ENCODE results near the gene UGT8. TPM values are rescaled to one million over a fixed set of nuclear protein-coding genes. Genes with fewer than 3 reads are reported as not detected.
"Not testable (repeated sequence)": the region's sequence is repeated elsewhere in the genome, so short reads cannot be mapped to it uniquely, and the experiment has no call there.

UGT8 gene
- total RNA-seq, 1 experiment from 2014 or later: not detected

- H3K9me3 ChIP-seq: no peaks in the 10 kb centered on the region
- no peaks in the 10 kb centered on the region for H3K36me3 ChIP-seq
- no peak for DNase-seq
- H3K27me3 ChIP-seq: peaks cover 12% of the 10 kb centered on the region
- H3K4me3 ChIP-seq: no peak overlapping the region
Observed at GRCh38 chr4:114599903-114600552, 1.4 kb downstream of the UGT8 start.

- no peak for DNase-seq
- no peaks in the 10 kb centered on the region for H3K36me3 ChIP-seq
- H3K9me3 ChIP-seq: no peaks in the 10 kb centered on the region
- H3K27me3 ChIP-seq: peaks cover 12% of the 10 kb centered on the region
- no peak overlapping the region for H3K4me3 ChIP-seq
Observed at GRCh38 chr4:114600672-114601071, 2.1 kb downstream of the UGT8 start.

GRCh38 chr4:114601304-114602052 is 2.9 kb downstream of the UGT8 start:
- H3K36me3 ChIP-seq: no peaks in the 10 kb centered on the region
- H3K27me3 ChIP-seq: peaks cover 12% of the 10 kb centered on the region
- no peaks in the 10 kb centered on the region for H3K9me3 ChIP-seq
- no peak overlapping the region for H3K4me3 ChIP-seq
- no peak for DNase-seq

GRCh38 chr4:114603497-114603896 is 4.9 kb downstream of the UGT8 start:
- H3K9me3 ChIP-seq: no peaks in the 10 kb centered on the region
- no peak overlapping the region for H3K4me3 ChIP-seq
- DNase-seq: no peak
- H3K36me3 ChIP-seq: no peaks in the 10 kb centered on the region
- peaks cover 6% of the 10 kb centered on the region for H3K27me3 ChIP-seq

- Histone ChIP-seq H3K27me3 (no peaks in the 10 kb centered on the region), H3K36me3 (no peaks in the 10 kb centered on the region), H3K4me3 (no peak overlapping the region), H3K9me3 (no peaks in the 10 kb centered on the region)
- no peak for DNase-seq
Observed at GRCh38 chr4:114606245-114606644, 7.6 kb downstream of the UGT8 start.

GRCh38 chr4:114607056-114607455 is 8.4 kb downstream of the UGT8 start:
- no peaks in the 10 kb centered on the region for H3K9me3 ChIP-seq
- H3K36me3 ChIP-seq: no peaks in the 10 kb centered on the region
- DNase-seq: no peak
- H3K27me3 ChIP-seq: no peaks in the 10 kb centered on the region
- H3K4me3 ChIP-seq: no peak overlapping the region

GRCh38 chr4:114613560-114613959 is 15.0 kb downstream of the UGT8 start:
- H3K9me3 ChIP-seq: no peaks in the 10 kb centered on the region

GRCh38 chr4:114615435-114615834 is 16.8 kb downstream of the UGT8 start:
- Histone ChIP-seq H3K9me3 (no peaks in the 10 kb centered on the region), H3K36me3 (no peaks in the 10 kb centered on the region), H3K4me3 (no peak overlapping the region), H3K27me3 (no peaks in the 10 kb centered on the region)
- no peak for DNase-seq

More at GRCh38 chr4:114613560-114613959, 15.0 kb downstream of the UGT8 start:
- Histone ChIP-seq H3K27me3 (no peaks in the 10 kb centered on the region), H3K36me3 (no peaks in the 10 kb centered on the region), H3K4me3 (no peak overlapping the region)
- DNase-seq: no peak

- H3K36me3 ChIP-seq, H3K4me3 ChIP-seq, DNase-seq, H3K27me3 ChIP-seq, H3K9me3 ChIP-seq: not testable (repeated sequence)
Observed at GRCh38 chr4:114616036-114616435, 17.4 kb downstream of the UGT8 start.

- no peaks in the 10 kb centered on the region for H3K27me3 ChIP-seq
Observed at GRCh38 chr4:114626196-114626595, 27.6 kb downstream of the UGT8 start.

GRCh38 chr4:114636192-114636935 is 37.8 kb downstream of the UGT8 start:
- DNase-seq: no peak
- Histone ChIP-seq H3K36me3 (no peaks in the 10 kb centered on the region), H3K27me3 (no peaks in the 10 kb centered on the region), H3K9me3 (no peaks in the 10 kb centered on the region), H3K4me3 (no peak overlapping the region)

More at GRCh38 chr4:114626196-114626595, 27.6 kb downstream of the UGT8 start:
- no peak for DNase-seq
- Histone ChIP-seq H3K4me3 (no peak overlapping the region), H3K36me3 (no peaks in the 10 kb centered on the region), H3K9me3 (no peaks in the 10 kb centered on the region)

- Histone ChIP-seq H3K27me3 (no peaks in the 10 kb centered on the region), H3K4me3 (no peak overlapping the region), H3K9me3 (no peaks in the 10 kb centered on the region), H3K36me3 (no peaks in the 10 kb centered on the region)
- DNase-seq: no peak
Observed at GRCh38 chr4:114642173-114642780, 43.7 kb downstream of the UGT8 start.

- no peak for DNase-seq
- H3K4me3 ChIP-seq: no peak overlapping the region
- H3K27me3 ChIP-seq: no peaks in the 10 kb centered on the region
- no peaks in the 10 kb centered on the region for H3K36me3 ChIP-seq
- no peaks in the 10 kb centered on the region for H3K9me3 ChIP-seq
Observed at GRCh38 chr4:114649908-114650307, 51.3 kb downstream of the UGT8 start.

GRCh38 chr4:114653675-114654074 is 55.1 kb downstream of the UGT8 start:
- DNase-seq: no peak
- H3K9me3 ChIP-seq: no peaks in the 10 kb centered on the region
- no peak overlapping the region for H3K4me3 ChIP-seq
- no peaks in the 10 kb centered on the region for H3K36me3 ChIP-seq
- no peaks in the 10 kb centered on the region for H3K27me3 ChIP-seq

- no peak for DNase-seq
- Histone ChIP-seq H3K4me3 (no peak overlapping the region), H3K9me3 (no peaks in the 10 kb centered on the region), H3K36me3 (no peaks in the 10 kb centered on the region), H3K27me3 (no peaks in the 10 kb centered on the region)
Observed at GRCh38 chr4:114654592-114654991, 56.0 kb downstream of the UGT8 start.

- no peak overlapping the region for H3K4me3 ChIP-seq
- no peaks in the 10 kb centered on the region for H3K27me3 ChIP-seq
- H3K9me3 ChIP-seq: no peaks in the 10 kb centered on the region
- no peak for DNase-seq
- H3K36me3 ChIP-seq: no peaks in the 10 kb centered on the region
Observed at GRCh38 chr4:114658179-114658578, 59.6 kb downstream of the UGT8 start.

GRCh38 chr4:114658776-114659175 is 60.2 kb downstream of the UGT8 start:
- no peak for DNase-seq
- H3K9me3 ChIP-seq: no peaks in the 10 kb centered on the region
- H3K4me3 ChIP-seq: no peak overlapping the region
- H3K27me3 ChIP-seq: no peaks in the 10 kb centered on the region; the same call in 1 of the 2 replicates
- H3K36me3 ChIP-seq: no peaks in the 10 kb centered on the region

Data from MG63 (cell line).